Suprapubic skin (tissue), 4 donors: ENCODE measurements around the gene SCFD2.

Source experiments
- CTCF ChIP-seq, 2 donors: fragments of 200-600 bp in 1 of 2; fragments of 450-650 bp in 1 of 2; sonication (generic) in 1 of 2; IDR thresholded peaks; one replicate each; pipeline ENCODE4 v1.5.1; 2016 to 2019; ENCODE audit warnings: antibody characterized with exemption in 2 of 2, mild to moderate bottlenecking in 1 of 2, moderate library complexity in 1 of 2
- EP300 ChIP-seq: sonication (generic); formaldehyde crosslinking; IDR thresholded peaks from one replicate; pipeline ENCODE4 v1.6.1; 2017; ENCODE audit warnings: antibody characterized with exemption
- POLR2A ChIP-seq, 2 donors: fragments of 450-650 bp; IDR thresholded peaks; one replicate each; pipeline ENCODE4 v1.6.1; 2017; ENCODE audit warnings: antibody characterized with exemption in 2 of 2, mild to moderate bottlenecking in 2 of 2, moderate library complexity in 2 of 2
- POLR2AphosphoS5 ChIP-seq, 3 donors: sonication (generic); formaldehyde crosslinking; IDR thresholded peaks; one replicate each; pipeline ENCODE4 v1.6.1; 2017; ENCODE audit warnings: antibody characterized with exemption in 3 of 3

DNA sequence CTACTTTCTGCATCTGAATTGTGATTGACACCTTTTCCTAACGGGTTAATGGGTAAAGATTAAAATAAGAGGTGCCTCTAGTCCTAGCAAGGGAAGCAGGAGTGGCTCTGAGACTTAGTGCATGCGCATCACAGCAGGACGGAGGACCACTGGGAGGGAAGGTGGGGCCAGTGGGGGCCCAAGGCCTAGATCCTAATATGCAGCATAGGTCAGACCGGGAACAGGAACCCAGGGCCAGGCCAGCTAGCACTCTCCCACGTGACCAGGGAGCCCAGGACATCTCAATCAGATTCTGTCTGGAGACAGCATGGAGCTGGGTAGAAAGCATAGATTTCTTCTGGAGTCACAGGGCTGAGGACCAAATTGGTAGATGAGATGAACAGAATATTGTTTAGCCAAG, 448.0 kb downstream of the SCFD2 start:
- TF ChIP-seq POLR2A (IDR thresholded peaks at IDR 0.05) (no peak), CTCF (IDR thresholded peaks at IDR 0.05) (no peak), POLR2AphosphoS5 (IDR thresholded peaks at IDR 0.05) (no peak), EP300 (no peak)
